Stimulated activated CD8-positive, alpha-beta memory T cell treated with anti-CD3 and anti-CD28 coated beads, Interleukin-7, amount 100 ng/mL, for 24 hours (primary cell): ENCODE data around the gene PRB4.
"Not testable (repeated sequence)": the region's sequence is repeated elsewhere in the genome, so short reads cannot be mapped to it uniquely, and the experiment has no call there.

ENCODE experiments used
- DNase-seq: peaks from one replicate; pipeline ENCODE4 v3.0.0-alpha.2; 2020; ENCODE audit warnings: low read depth

PRB4 gene

GRCh38 chr12:11310336-11310735 is at the start of gene PRB4:
PRB4 (minus strand) TSS chr12:11310436; CDS start chr12:11310398, 38 bp downstream.
- no peak for DNase-seq

DNA sequence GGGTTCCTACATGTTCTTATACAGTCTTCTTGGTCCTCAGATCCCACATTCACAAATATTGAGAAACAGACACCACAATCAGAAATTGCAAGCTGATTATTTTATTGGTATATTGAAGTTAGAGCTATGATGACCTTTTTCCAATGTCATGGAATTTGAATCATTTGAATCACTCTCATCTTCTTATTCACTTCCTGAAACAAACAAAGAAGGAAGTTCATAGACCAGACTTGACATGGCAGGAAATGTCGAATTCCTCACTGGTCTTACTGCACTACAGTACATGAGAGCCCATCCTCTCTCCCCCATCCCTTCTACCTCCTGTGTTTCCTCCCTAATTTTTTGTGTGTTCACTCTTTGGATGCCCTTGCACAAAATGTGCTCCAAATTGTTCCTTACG is 41.5 kb upstream of the PRB4 start:
- not testable (repeated sequence) for DNase-seq

DNA sequence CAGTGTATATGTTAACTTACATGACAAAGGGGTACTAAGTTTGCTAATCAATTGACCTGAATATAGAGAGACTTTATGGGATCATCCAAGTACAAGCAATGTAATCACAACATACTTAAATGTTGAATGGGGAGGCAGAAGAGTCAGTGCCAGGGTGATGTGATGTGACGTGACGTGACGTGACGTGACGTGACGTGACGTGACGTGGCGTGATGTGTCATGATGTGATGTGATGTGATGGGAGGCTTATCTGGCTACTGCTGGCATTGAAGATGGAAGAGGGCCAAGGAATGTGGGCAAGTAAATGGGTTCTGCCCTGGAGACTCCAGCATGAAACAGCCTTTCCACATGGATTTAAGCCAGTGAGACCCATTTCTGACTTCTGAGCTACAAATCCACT is 38.2 kb upstream of the PRB4 start:
- DNase-seq, result no peak

GRCh38 chr12:11347810-11348209 is 37.6 kb upstream of the PRB4 start:
- no peak for DNase-seq

DNA sequence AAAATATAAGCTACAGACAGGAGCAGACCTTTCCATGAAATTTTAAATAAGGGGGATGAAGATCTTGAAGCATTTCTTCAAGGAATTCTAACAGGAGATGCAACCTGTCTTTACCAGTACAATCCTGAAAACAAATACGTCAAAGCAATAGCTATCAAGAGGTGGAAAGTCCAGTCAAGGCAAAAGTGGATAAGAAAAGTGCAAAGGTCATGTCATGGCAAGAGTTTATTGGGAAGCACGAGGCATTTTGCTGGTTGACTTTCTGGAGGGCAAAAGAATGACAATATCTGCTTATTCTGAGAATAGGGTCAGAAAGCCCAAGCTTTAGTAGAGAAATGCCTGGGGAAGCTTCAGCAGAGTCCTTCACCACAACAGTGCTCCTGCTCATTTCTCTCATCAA is 34.3 kb upstream of the PRB4 start:
- DNase-seq, result no peak

DNA sequence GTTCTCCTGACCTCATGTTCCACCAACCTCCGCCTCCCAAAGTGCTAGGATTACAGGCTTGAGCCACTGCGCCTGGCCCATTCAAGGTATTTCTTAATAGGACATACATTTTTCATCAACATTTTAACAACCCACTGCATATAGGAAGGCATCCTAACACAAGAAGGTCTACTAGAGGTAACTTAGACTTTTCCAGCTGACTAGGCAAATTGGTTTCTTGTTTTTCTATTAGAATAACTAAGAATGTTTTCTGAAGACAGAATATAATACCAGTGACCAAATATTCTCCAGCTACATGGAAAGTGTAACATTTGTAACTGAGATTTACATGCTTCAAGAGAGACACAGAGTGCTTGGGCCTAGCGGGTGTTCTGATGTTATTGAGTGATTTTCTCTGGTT is 14.2 kb upstream of the PRB4 start:
- DNase-seq, result no peak

DNA sequence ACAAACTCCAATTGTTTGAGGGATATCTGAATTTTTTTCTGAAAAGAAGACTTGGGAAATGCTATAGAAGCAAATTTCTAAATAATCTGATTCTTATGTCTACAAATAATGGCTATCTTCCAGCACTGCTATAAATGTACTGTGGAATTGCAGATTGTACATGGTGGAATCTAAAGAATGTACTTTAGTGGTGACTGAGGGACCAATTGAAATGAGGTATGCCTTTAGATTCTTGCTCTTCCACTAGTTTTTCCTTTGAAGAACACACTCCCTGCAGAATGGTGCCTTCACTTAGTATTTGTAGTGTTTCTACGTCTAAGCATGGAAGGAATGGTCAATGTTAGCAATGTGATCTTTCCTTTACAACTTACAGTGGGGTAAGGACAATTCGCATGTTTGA is 11.7 kb upstream of the PRB4 start:
- no peak for DNase-seq

DNA sequence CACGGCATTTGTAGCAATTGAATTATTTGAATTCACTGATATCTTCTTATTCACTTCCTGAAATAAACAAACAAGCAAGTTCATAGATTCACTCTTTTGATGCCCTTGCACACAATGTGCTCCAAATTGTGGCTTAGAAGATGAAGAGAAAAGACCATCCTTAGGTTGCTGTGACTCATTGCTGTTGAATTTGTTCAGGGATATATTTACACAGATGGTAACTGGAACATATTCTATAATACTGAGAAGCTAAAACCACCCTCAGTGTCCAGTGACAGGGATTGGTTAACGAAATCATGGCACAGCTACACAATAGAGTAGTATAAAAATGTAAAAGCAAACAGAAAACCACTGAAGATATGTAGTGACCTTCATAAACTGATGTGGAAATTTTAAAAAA is 3.1 kb downstream of the PRB4 start:
- DNase-seq, result no peak

DNA sequence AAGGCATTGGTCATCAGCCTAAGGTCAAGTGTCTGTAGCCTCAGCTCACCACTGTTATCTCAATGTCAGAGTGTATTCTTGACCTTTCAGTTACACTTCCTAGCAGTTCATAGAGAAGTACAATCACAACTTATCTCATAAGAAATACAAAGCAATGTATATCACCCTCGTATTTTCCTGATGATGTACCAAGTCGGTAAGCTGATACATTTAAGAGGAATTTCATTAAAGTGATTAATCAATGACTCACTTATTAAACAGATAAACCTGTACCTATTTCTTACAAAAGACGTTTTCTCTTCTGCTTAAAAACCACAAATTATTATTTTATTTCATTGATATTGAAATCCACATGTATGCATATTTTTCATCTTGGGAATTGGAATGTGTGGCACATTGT is 36.8 kb downstream of the PRB4 start:
- no peak for DNase-seq

- no peak for DNase-seq
Measured at GRCh38 chr12:11269607-11270006, 40.6 kb downstream of the PRB4 start, which contains the start of gene PRB3. PRB3 (minus strand) TSS chr12:11269707; CDS start chr12:11269669, 38 bp downstream.

DNA sequence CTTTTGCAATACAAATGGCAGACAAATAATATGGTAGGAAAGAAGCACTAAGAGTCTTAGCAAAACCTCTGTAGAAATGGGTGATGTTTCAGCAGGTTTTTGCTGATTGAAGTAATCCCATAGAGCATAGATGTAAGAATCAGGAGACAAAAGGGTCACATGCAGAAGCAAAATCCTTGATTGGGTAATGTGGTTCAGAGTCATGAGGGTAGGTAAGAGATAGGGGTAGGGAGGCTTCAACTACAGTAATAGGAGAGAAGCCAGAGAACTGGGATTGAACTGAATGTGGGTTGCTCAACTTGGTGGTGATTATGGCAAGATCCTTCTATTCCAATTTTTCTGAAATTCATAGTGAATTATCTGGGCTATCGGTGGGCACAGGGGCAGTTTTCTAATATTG is 45.7 kb downstream of the PRB4 start:
- no peak for DNase-seq
